GM23338 (cell line): Measurements from ENCODE around the gene CNOT4. TPM values are rescaled to one million over a fixed set of nuclear protein-coding genes. Genes with fewer than 3 reads are reported as not detected.

Experiments
- ATAC-seq: fragments of 200-7000 bp; cut with Tn5 transposase; 3 replicates; pipeline ENCODE4 v1.9.1; 2020
- DNase-seq: peaks from one replicate; pipeline ENCODE4 v3.0.0-alpha.2; 2015; ENCODE audit warnings: low spot score
- H2AFZ ChIP-seq: fragments of 200-600 bp; sonication (generic); 2 replicates; pipeline ENCODE4 v1.8.0; 2016; ENCODE audit warnings: antibody characterized with exemption, mild to moderate bottlenecking, moderate library complexity
- H3F3A ChIP-seq: fragments of 200-600 bp; sonication (generic); replicated peaks from 2 replicates; pipeline ENCODE4 v1.8.0; 2017; ENCODE audit warnings: antibody characterized with exemption, mixed run types, low read depth
- H3K27ac ChIP-seq: fragments of 200-600 bp; sonication (generic); 2 replicates; pipeline ENCODE4 v1.6.1; 2016; ENCODE audit warnings: low read depth
- H3K27me3 ChIP-seq: fragments of 200-600 bp; sonication (generic); 2 replicates; pipeline ENCODE4 v1.8.0; 2016; ENCODE audit warnings: mild to moderate bottlenecking, mixed run types, moderate library complexity; ENCODE audit not compliant: insufficient read depth
- H3K36me3 ChIP-seq: fragments of 200-600 bp; sonication (generic); 2 replicates; pipeline ENCODE4 v1.8.0; 2016; ENCODE audit warnings: mild to moderate bottlenecking; ENCODE audit not compliant: insufficient read depth
- H3K4me1 ChIP-seq: fragments of 200-600 bp; sonication (generic); 2 replicates; pipeline ENCODE4 v1.8.0; 2016; ENCODE audit warnings: mild to moderate bottlenecking, moderate library complexity; ENCODE audit not compliant: insufficient read depth
- H3K4me2 ChIP-seq: fragments of 200-600 bp; sonication (generic); 2 replicates; pipeline ENCODE4 v1.7.1; 2017; ENCODE audit warnings: mixed run types
- H3K4me3 ChIP-seq: fragments of 200-600 bp; sonication (generic); 2 replicates; pipeline ENCODE4 v1.6.1; 2016; ENCODE audit warnings: mixed run types
- H3K79me2 ChIP-seq: fragments of 200-600 bp; sonication (generic); replicated peaks from 2 replicates; pipeline ENCODE4 v1.8.0; 2017; ENCODE audit warnings: mild to moderate bottlenecking; ENCODE audit not compliant: insufficient read depth
- H3K9me2 ChIP-seq: fragments of 200-600 bp; sonication (generic); 2 replicates; pipeline ENCODE4 v1.8.0; 2017; ENCODE audit not compliant: insufficient read depth
- H4K20me1 ChIP-seq: fragments of 200-600 bp; sonication (generic); replicated peaks from 2 replicates; pipeline ENCODE4 v1.8.0; 2017; ENCODE audit warnings: mild to moderate bottlenecking; ENCODE audit not compliant: insufficient read depth
- H3K27ac Mint-ChIP-seq: 2 replicates; pipeline ENCODE4 v1.8.0; 2020; ENCODE audit warnings: inconsistent platforms, mild to moderate bottlenecking, moderate library complexity, mixed read lengths
- H3K27me3 Mint-ChIP-seq: 3 replicates; pipeline ENCODE4 v1.8.0; 2022; ENCODE audit warnings: low read depth, mild to moderate bottlenecking, moderate library complexity, mixed read lengths, inconsistent platforms; ENCODE audit not compliant: insufficient read depth, poor library complexity
- H3K36me3 Mint-ChIP-seq: 3 replicates; pipeline ENCODE4 v1.8.0; 2021; ENCODE audit warnings: low read depth, mild to moderate bottlenecking, inconsistent platforms, moderate library complexity, mixed read lengths
- H3K4me1 Mint-ChIP-seq: 3 replicates; pipeline ENCODE4 v1.8.0; 2020; ENCODE audit warnings: mild to moderate bottlenecking, inconsistent platforms, mixed read lengths
- H3K4me3 Mint-ChIP-seq: 3 replicates; pipeline ENCODE4 v1.8.0; 2021; ENCODE audit warnings: moderate library complexity, mild to moderate bottlenecking, inconsistent platforms, mixed read lengths
- H3K9me3 Mint-ChIP-seq: 3 replicates; pipeline ENCODE4 v1.8.0; 2020; ENCODE audit warnings: moderate library complexity, mild to moderate bottlenecking, inconsistent platforms, mixed read lengths
- CREB1 ChIP-seq: fragments of 250-450 bp; sonication (Bioruptor Pico); IDR thresholded peaks from 2 replicates; pipeline ENCODE4 v1.5.0; 2020; ENCODE audit warnings: low read depth, mild to moderate bottlenecking, moderate library complexity
- CTCF ChIP-seq, 2 experiments: fragments of 200-600 bp in 1 of 2; sonication (generic) in 1 of 2; conservative IDR thresholded peaks; 2 replicates each; pipeline versions ENCODE4 v1.5.1 to v1.6.1; 2016 to 2017; ENCODE audit warnings: antibody characterized with exemption in 2 of 2, low read depth in 2 of 2, mild to moderate bottlenecking in 2 of 2, moderate library complexity in 1 of 2
- ETS1 ChIP-seq: IDR thresholded peaks from 2 replicates; pipeline ENCODE4 v1.6.1; 2016; ENCODE audit warnings: antibody characterized with exemption
- EZH2 ChIP-seq: fragments of 200-600 bp; sonication (generic); IDR thresholded peaks from one replicate; pipeline ENCODE4 v1.8.0; 2017; ENCODE audit warnings: antibody characterized with exemption, mild to moderate bottlenecking, low read depth; ENCODE audit not compliant: unreplicated experiment
- EZH2phosphoT487 ChIP-seq: fragments of 200-600 bp; sonication (generic); IDR thresholded peaks from one replicate; pipeline ENCODE4 v1.8.1; 2018; ENCODE audit warnings: antibody characterized with exemption; ENCODE audit not compliant: unreplicated experiment
- JUNB ChIP-seq: IDR thresholded peaks from one replicate; pipeline ENCODE4 v1.6.1; 2016; ENCODE audit warnings: antibody characterized with exemption; ENCODE audit not compliant: unreplicated experiment
- NANOG ChIP-seq: IDR thresholded peaks from 2 replicates; pipeline ENCODE4 v1.6.1; 2016; ENCODE audit warnings: antibody characterized with exemption, borderline replicate concordance
- POLR2AphosphoS5 ChIP-seq: IDR thresholded peaks from 2 replicates; pipeline ENCODE4 v1.6.1; 2016; ENCODE audit warnings: antibody characterized with exemption, low read depth
- REST ChIP-seq: IDR thresholded peaks from one replicate; pipeline ENCODE4 v1.6.1; 2018; ENCODE audit warnings: antibody characterized with exemption; ENCODE audit not compliant: unreplicated experiment
- STAT1 ChIP-seq: IDR thresholded peaks from one replicate; pipeline ENCODE4 v1.6.1; 2016; ENCODE audit warnings: antibody characterized with exemption; ENCODE audit not compliant: unreplicated experiment
- ZNF114 ChIP-seq: fragments of 250-450 bp; sonication (Bioruptor Pico); IDR thresholded peaks from 2 replicates; pipeline ENCODE4 v1.5.0; 2020; ENCODE audit warnings: mild to moderate bottlenecking, moderate library complexity
- ZNF331 ChIP-seq: fragments of 250-450 bp; sonication (Bioruptor Pico); IDR thresholded peaks from 2 replicates; pipeline ENCODE4 v1.5.0; 2020; ENCODE audit warnings: low read depth, mild to moderate bottlenecking, moderate library complexity
- ZNF462 ChIP-seq: fragments of 250-450 bp; sonication (Bioruptor Pico); IDR thresholded peaks from 2 replicates; pipeline ENCODE4 v1.5.0; 2020; ENCODE audit warnings: mild to moderate bottlenecking, moderate library complexity
- polyA plus RNA-seq: library from polyadenylated mRNA; unstranded; fragments of >200 nt; fragmentation: Nextera tagmentation; extraction: Ambion mirVana; gene quantifications from 2 replicates; pipeline ENCODE4 v1.2.1, GENCODE V29; 2016
- total RNA-seq: library from RNA; depleted of rRNA; stranded (reverse); fragments of >200 nt; shearing (Covaris generic); gene quantifications from 2 replicates; pipeline ENCODE4 v1.2.3, GENCODE V29; 2014

CNOT4 gene
- total and polyA plus RNA-seq, 2 experiments from 2014 or later = 18.9 to 26.2 TPM

- Histone ChIP-seq H2AFZ (no peak overlapping the region), H3K27ac (no peak overlapping the region), H3K4me2 (no peak overlapping the region), H3K4me1 (no peaks in the 10 kb centered on the region; the same call in 1 of the 2 replicates), H3K27me3 (no peaks in the 10 kb centered on the region), H3K4me3 (no peak overlapping the region), H3K79me2 (no peaks in the 10 kb centered on the region), H3K36me3 (no peaks in the 10 kb centered on the region), H3K9me2 (no peaks in the 10 kb centered on the region), H4K20me1 (no peaks in the 10 kb centered on the region), H3F3A (no peaks in the 10 kb centered on the region)
- Mint-ChIP-seq H3K4me1 (peaks cover 6% of the 10 kb centered on the region; the same call in 2 of the 3 replicates), H3K36me3 (peaks cover 4% of the 10 kb centered on the region; the same call in 1 of the 3 replicates), H3K27ac (no peak overlapping the region), H3K27me3 (peaks cover 2% of the 10 kb centered on the region), H3K4me3 (no peak overlapping the region), H3K9me3 (no peaks in the 10 kb centered on the region)
- TF ChIP-seq NANOG (no peak), EZH2 (no peak), REST (no peak), JUNB (no peak), ZNF462 (no peak), EZH2phosphoT487 (no peak), CREB1 (CRISPR knock-in tag) (no peak), CTCF (conservative IDR thresholded peaks at IDR 0.05; ENCODE audit: low read depth in 2 of 2) (no peak), ZNF331 (CRISPR knock-in tag) (no peak), POLR2AphosphoS5 (no peak), STAT1 (no peak), ZNF114 (CRISPR knock-in tag) (no peak), ETS1 (no peak)
- no peak for ATAC-seq
- DNase-seq = no peak
Observed at GRCh38 chr7:135410543-135410942, 99.4 kb downstream of the CNOT4 start.
